ENCODE data around the gene SEMA4G.

SEMA4G gene

GRCh38 chr10:100988166-100988565, 18.9 kb downstream of the SEMA4G start:
- DNase-seq = no peak

- DNase-seq = no peak
These were observed 19.8 kb downstream of the SEMA4G start for GRCh38 chr10:100989088-100989487.

- DNase-seq = no peak
These were observed 24.8 kb downstream of the SEMA4G start for GRCh38 chr10:100993986-100994708.

- no peak for DNase-seq
These were observed 25.9 kb downstream of the SEMA4G start for GRCh38 chr10:100995181-100995580.

- peak; percentile 16 to 17 for DNase-seq
These were observed 27.5 kb downstream of the SEMA4G start for GRCh38 chr10:100996678-100997359.

- peak; percentile 28 to 61 for DNase-seq
These were observed 28.3 kb downstream of the SEMA4G start for GRCh38 chr10:100997360-100998182.

GRCh38 chr10:100998183-100998990, 29.1 kb downstream of the SEMA4G start:
- DNase-seq = peak; percentile 86 to 87

GRCh38 chr10:100998991-100999741, 29.9 kb downstream of the SEMA4G start:
- peak; percentile 43 to 56 for DNase-seq

GRCh38 chr10:100999742-101000126, 30.4 kb downstream of the SEMA4G start, which contains the start of gene LZTS2:
LZTS2 (plus strand) TSS chr10:100999808; CDS start chr10:101002539, 2,731 bp downstream.
- no peak for DNase-seq

- DNase-seq = no peak
These were observed 31.0 kb downstream of the SEMA4G start for GRCh38 chr10:101000127-101000914.

- DNase-seq = no peak
These were observed 31.8 kb downstream of the SEMA4G start for GRCh38 chr10:101000915-101001658.

GRCh38 chr10:101001659-101002035, 32.3 kb downstream of the SEMA4G start:
- no peak for DNase-seq

- DNase-seq = no peak
These were observed 33.2 kb downstream of the SEMA4G start for GRCh38 chr10:101002456-101002855.

- DNase-seq = no peak
These were observed 34.4 kb downstream of the SEMA4G start for GRCh38 chr10:101003639-101004206.

- DNase-seq = no peak
These were observed 36.1 kb downstream of the SEMA4G start for GRCh38 chr10:101005361-101005760.

GRCh38 chr10:101005869-101006567, 36.7 kb downstream of the SEMA4G start:
- DNase-seq = no peak

- no peak for DNase-seq
These were observed 37.3 kb downstream of the SEMA4G start for GRCh38 chr10:101006593-101007098.

GRCh38 chr10:101007099-101007711, 37.9 kb downstream of the SEMA4G start:
- no peak for DNase-seq
